ENCODE results near the gene RNF39.
A peak's percentile ranks its signal among the peaks of the same experiment; 100 is the strongest.

RNF39 gene

GRCh38 chr6:30093951-30094661 is 18.5 kb upstream of the RNF39 start:
- DNase-seq = no peak

GRCh38 chr6:30092852-30093543 is 17.4 kb upstream of the RNF39 start:
- no peak for DNase-seq

GRCh38 chr6:30091577-30092381 is 16.2 kb upstream of the RNF39 start:
- DNase-seq = no peak

- no peak for DNase-seq
Observed at GRCh38 chr6:30087876-30088275, 12.3 kb upstream of the RNF39 start.

GRCh38 chr6:30077218-30077617 is 1.6 kb upstream of the RNF39 start:
- DNase-seq = no peak

GRCh38 chr6:30075790-30076732 is 492 bp upstream of the RNF39 start:
- peak; percentile 50 for DNase-seq

GRCh38 chr6:30074331-30075093 is 1.1 kb downstream of the RNF39 start:
- DNase-seq = peak; percentile 7

- no peak for DNase-seq
Observed at GRCh38 chr6:30073489-30074235, 1.9 kb downstream of the RNF39 start.

- no peak for DNase-seq
Observed at GRCh38 chr6:30071858-30072257, 3.7 kb downstream of the RNF39 start.

- peak; percentile 33 for DNase-seq
Observed at GRCh38 chr6:30071081-30071818, 4.3 kb downstream of the RNF39 start.

- no peak for DNase-seq
Observed at GRCh38 chr6:30067460-30068139, 8.0 kb downstream of the RNF39 start.

GRCh38 chr6:30066577-30067459 is 8.8 kb downstream of the RNF39 start, which contains the start of gene PPP1R11:
Gene PPP1R11, plus strand, starts transcription at chr6:30067198. Its CDS starts 213 bp downstream, at chr6:30067411.
- DNase-seq = peak; percentile 99

GRCh38 chr6:30066082-30066481 is 9.5 kb downstream of the RNF39 start:
- DNase-seq = no peak

GRCh38 chr6:30063315-30063714 is 12.3 kb downstream of the RNF39 start:
- DNase-seq = no peak

GRCh38 chr6:30062471-30063178 is 12.9 kb downstream of the RNF39 start:
- no peak for DNase-seq

GRCh38 chr6:30061858-30062458 is 13.6 kb downstream of the RNF39 start:
- no peak for DNase-seq
